ENCODE data around the gene PTH1R.
"Not testable (repeated sequence)": the region's sequence is repeated elsewhere in the genome, so short reads cannot be mapped to it uniquely, and the experiment has no call there.

The PTH1R gene

GRCh38 chr3:46901591-46902187, 24.2 kb downstream of the PTH1R start:
- no peak for DNase-seq

GRCh38 chr3:46902188-46902631, 24.7 kb downstream of the PTH1R start:
- DNase-seq: no peak

- no peak for DNase-seq
Measured at GRCh38 chr3:46903341-46904302, 26.1 kb downstream of the PTH1R start.

GRCh38 chr3:46904303-46905212, 27.0 kb downstream of the PTH1R start:
- DNase-seq: no peak

GRCh38 chr3:46905213-46905560, 27.7 kb downstream of the PTH1R start:
- no peak for DNase-seq

GRCh38 chr3:46905661-46906451, 28.3 kb downstream of the PTH1R start:
- no peak for DNase-seq

GRCh38 chr3:46906471-46907058, 29.0 kb downstream of the PTH1R start:
- no peak for DNase-seq

GRCh38 chr3:46907271-46907670, 29.8 kb downstream of the PTH1R start:
- no peak for DNase-seq

- no peak for DNase-seq
Measured at GRCh38 chr3:46907960-46908293, 30.4 kb downstream of the PTH1R start.

GRCh38 chr3:46908294-46908985, 30.9 kb downstream of the PTH1R start:
- no peak for DNase-seq

GRCh38 chr3:46908986-46909534, 31.5 kb downstream of the PTH1R start:
- no peak for DNase-seq

- DNase-seq: no peak
Measured at GRCh38 chr3:46909535-46910161, 32.1 kb downstream of the PTH1R start.

GRCh38 chr3:46910166-46910760, 32.7 kb downstream of the PTH1R start:
- no peak for DNase-seq

- DNase-seq: not testable (repeated sequence)
Measured at GRCh38 chr3:46910914-46911313, 33.4 kb downstream of the PTH1R start.

- DNase-seq: no peak
Measured at GRCh38 chr3:46912986-46913385, 35.5 kb downstream of the PTH1R start.

GRCh38 chr3:46913644-46914043, 36.1 kb downstream of the PTH1R start:
- no peak for DNase-seq

- DNase-seq: no peak
Measured at GRCh38 chr3:46914849-46915248, 37.3 kb downstream of the PTH1R start.

- no peak for DNase-seq
Measured at GRCh38 chr3:46915297-46915822, 37.8 kb downstream of the PTH1R start.

GRCh38 chr3:46916278-46916677, 38.8 kb downstream of the PTH1R start:
- no peak for DNase-seq

- no peak for DNase-seq
Measured at GRCh38 chr3:46916799-46917198, 39.3 kb downstream of the PTH1R start.
